GM23338 (cell line): ENCODE measurements around the gene ZBTB45.

Source experiments
- CREB1 ChIP-seq: fragments of 250-450 bp; sonication (Bioruptor Pico); IDR thresholded peaks from 2 replicates; pipeline ENCODE4 v1.5.0; 2020; ENCODE audit warnings: low read depth, mild to moderate bottlenecking, moderate library complexity
- EZH2 ChIP-seq: fragments of 200-600 bp; sonication (generic); IDR thresholded peaks from one replicate; pipeline ENCODE4 v1.8.0; 2017; ENCODE audit warnings: antibody characterized with exemption, mild to moderate bottlenecking, low read depth; ENCODE audit not compliant: unreplicated experiment
- EZH2phosphoT487 ChIP-seq: fragments of 200-600 bp; sonication (generic); IDR thresholded peaks from one replicate; pipeline ENCODE4 v1.8.1; 2018; ENCODE audit warnings: antibody characterized with exemption; ENCODE audit not compliant: unreplicated experiment
- JUNB ChIP-seq: IDR thresholded peaks from one replicate; pipeline ENCODE4 v1.6.1; 2016; ENCODE audit warnings: antibody characterized with exemption; ENCODE audit not compliant: unreplicated experiment
- POLR2AphosphoS5 ChIP-seq: IDR thresholded peaks from 2 replicates; pipeline ENCODE4 v1.6.1; 2016; ENCODE audit warnings: antibody characterized with exemption, low read depth
- TF ChIP-seq, protein P1 (sequence below), 2 experiments: fragments of 200-600 bp in 1 of 2; sonication (generic) in 1 of 2; conservative IDR thresholded peaks; 2 replicates each; pipeline versions ENCODE4 v1.5.1 to v1.6.1; 2016 to 2017; ENCODE audit warnings: antibody characterized with exemption in 2 of 2, low read depth in 2 of 2, mild to moderate bottlenecking in 2 of 2, moderate library complexity in 1 of 2
- TF ChIP-seq, protein P2 (sequence below): IDR thresholded peaks from one replicate; pipeline ENCODE4 v1.6.1; 2018; ENCODE audit warnings: antibody characterized with exemption; ENCODE audit not compliant: unreplicated experiment

GRCh38 chr19:58568453-58569130 is 49.0 kb upstream of the ZBTB45 start:
- TF ChIP-seq, protein P1, sequence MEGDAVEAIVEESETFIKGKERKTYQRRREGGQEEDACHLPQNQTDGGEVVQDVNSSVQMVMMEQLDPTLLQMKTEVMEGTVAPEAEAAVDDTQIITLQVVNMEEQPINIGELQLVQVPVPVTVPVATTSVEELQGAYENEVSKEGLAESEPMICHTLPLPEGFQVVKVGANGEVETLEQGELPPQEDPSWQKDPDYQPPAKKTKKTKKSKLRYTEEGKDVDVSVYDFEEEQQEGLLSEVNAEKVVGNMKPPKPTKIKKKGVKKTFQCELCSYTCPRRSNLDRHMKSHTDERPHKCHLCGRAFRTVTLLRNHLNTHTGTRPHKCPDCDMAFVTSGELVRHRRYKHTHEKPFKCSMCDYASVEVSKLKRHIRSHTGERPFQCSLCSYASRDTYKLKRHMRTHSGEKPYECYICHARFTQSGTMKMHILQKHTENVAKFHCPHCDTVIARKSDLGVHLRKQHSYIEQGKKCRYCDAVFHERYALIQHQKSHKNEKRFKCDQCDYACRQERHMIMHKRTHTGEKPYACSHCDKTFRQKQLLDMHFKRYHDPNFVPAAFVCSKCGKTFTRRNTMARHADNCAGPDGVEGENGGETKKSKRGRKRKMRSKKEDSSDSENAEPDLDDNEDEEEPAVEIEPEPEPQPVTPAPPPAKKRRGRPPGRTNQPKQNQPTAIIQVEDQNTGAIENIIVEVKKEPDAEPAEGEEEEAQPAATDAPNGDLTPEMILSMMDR (conservative IDR thresholded peaks at IDR 0.05; ENCODE audit: low read depth in 2 of 2) = no peak
- TF ChIP-seq EZH2phosphoT487 = no peak
- TF ChIP-seq, protein P2, sequence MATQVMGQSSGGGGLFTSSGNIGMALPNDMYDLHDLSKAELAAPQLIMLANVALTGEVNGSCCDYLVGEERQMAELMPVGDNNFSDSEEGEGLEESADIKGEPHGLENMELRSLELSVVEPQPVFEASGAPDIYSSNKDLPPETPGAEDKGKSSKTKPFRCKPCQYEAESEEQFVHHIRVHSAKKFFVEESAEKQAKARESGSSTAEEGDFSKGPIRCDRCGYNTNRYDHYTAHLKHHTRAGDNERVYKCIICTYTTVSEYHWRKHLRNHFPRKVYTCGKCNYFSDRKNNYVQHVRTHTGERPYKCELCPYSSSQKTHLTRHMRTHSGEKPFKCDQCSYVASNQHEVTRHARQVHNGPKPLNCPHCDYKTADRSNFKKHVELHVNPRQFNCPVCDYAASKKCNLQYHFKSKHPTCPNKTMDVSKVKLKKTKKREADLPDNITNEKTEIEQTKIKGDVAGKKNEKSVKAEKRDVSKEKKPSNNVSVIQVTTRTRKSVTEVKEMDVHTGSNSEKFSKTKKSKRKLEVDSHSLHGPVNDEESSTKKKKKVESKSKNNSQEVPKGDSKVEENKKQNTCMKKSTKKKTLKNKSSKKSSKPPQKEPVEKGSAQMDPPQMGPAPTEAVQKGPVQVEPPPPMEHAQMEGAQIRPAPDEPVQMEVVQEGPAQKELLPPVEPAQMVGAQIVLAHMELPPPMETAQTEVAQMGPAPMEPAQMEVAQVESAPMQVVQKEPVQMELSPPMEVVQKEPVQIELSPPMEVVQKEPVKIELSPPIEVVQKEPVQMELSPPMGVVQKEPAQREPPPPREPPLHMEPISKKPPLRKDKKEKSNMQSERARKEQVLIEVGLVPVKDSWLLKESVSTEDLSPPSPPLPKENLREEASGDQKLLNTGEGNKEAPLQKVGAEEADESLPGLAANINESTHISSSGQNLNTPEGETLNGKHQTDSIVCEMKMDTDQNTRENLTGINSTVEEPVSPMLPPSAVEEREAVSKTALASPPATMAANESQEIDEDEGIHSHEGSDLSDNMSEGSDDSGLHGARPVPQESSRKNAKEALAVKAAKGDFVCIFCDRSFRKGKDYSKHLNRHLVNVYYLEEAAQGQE = no peak
- no peak for TF ChIP-seq POLR2AphosphoS5
- no peak for TF ChIP-seq EZH2
- TF ChIP-seq CREB1 (CRISPR knock-in tag) = no peak
- TF ChIP-seq JUNB = no peak
